Measurements from ENCODE around the gene GLIS1. TPM values are rescaled to one million over a fixed set of nuclear protein-coding genes. Genes with fewer than 3 reads are reported as not detected.

The GLIS1 gene
- total RNA-seq, 1 experiment from 2014 or later, result 0.28 TPM

DNA sequence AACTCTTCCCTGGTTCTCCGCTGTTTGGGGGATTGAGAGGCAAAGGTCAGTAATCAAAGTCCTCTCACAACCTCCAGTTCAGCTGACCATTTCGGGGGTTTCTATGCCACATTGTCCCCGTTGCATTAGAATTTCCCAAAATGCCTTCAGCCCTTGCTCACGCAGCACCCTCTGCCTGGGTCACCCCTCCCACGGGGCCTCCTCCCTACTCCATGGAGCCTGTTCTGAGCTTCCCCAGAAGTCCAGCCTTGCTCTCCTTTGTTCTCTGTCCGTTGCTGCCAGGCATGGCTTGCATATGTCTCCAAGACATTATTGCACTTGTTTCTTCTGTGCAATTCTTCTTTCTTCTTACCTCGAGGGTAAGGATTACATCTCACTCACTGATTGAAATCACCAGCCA is 263.3 kb downstream of the GLIS1 start:
- Histone ChIP-seq H2BK15ac (ENCODE audit: low read depth, low read length) (no peak overlapping the region), H3K27ac (ENCODE audit: insufficient read length, low read depth, low read length) (no peak overlapping the region), H4K20me1 (ENCODE audit: control insufficient read depth, insufficient read depth, insufficient read length) (no peaks in the 10 kb centered on the region), H2BK12ac (ENCODE audit: insufficient read length, low read depth, low read length) (no peak overlapping the region), H2BK120ac (ENCODE audit: low read depth, low read length, poor library complexity, severe bottlenecking) (no peak overlapping the region), H3K23me2 (ENCODE audit: insufficient read length, low read depth, low read length, poor library complexity, severe bottlenecking) (no peaks in the 10 kb centered on the region), H4K5ac (ENCODE audit: insufficient read length, low read depth, low read length) (no peak overlapping the region), H3K18ac (ENCODE audit: insufficient read length, low read depth, low read length) (no peak overlapping the region), H3K27me3 (ENCODE audit: insufficient read depth, low read length) (peaks cover 4% of the 10 kb centered on the region), H4K91ac (ENCODE audit: insufficient read length, low read depth, low read length) (no peak overlapping the region), H3K56ac (ENCODE audit: insufficient read length, low read depth, low read length) (no peak overlapping the region), H2AK5ac (ENCODE audit: insufficient read length, low read length) (no peak overlapping the region), H2BK20ac (ENCODE audit: low read depth, low read length, poor library complexity, severe bottlenecking) (no peak overlapping the region), H3K4me1 (ENCODE audit: insufficient read depth, low read length) (no peaks in the 10 kb centered on the region; the same call in 1 of the 2 replicates), H3T11ph (ENCODE audit: low read length) (no peak overlapping the region), H2AFZ (ENCODE audit: low read length) (no peak overlapping the region), H3K4ac (ENCODE audit: low read depth, low read length) (no peak overlapping the region), H3K9ac (ENCODE audit: extremely low read depth, insufficient read length, low read length) (no peak overlapping the region), H4K8ac (replicated peaks; ENCODE audit: insufficient read length, low read depth, low read length) (no peak overlapping the region), H3K14ac (ENCODE audit: insufficient read depth, low read length) (no peak overlapping the region), H3K4me2 (ENCODE audit: insufficient read depth, insufficient read length, low read length) (no peak overlapping the region), H3K79me1 (ENCODE audit: insufficient read depth, low read depth, low read length, poor library complexity, severe bottlenecking) (no peaks in the 10 kb centered on the region), H2BK5ac (ENCODE audit: insufficient read length, low read length) (no peak overlapping the region), H3K79me2 (ENCODE audit: insufficient read depth, low read length) (no peaks in the 10 kb centered on the region), H3K9me3 (ENCODE audit: control insufficient read depth, low read depth, low read length) (no peaks in the 10 kb centered on the region), H3K23ac (ENCODE audit: insufficient read length, low read depth, low read length) (no peak overlapping the region)
- no peak overlapping the region for H3K4me3 Mint-ChIP-seq
- H3K36me3 Mint-ChIP-seq (ENCODE audit: insufficient read depth in 1 of 3, low read depth in 3 of 3), result peaks cover 0 to 3% (median 0%) of the 10 kb centered on the region in 3 experiments; a peak in 1 of 7 replicates
- TF ChIP-seq CTCF (conservative IDR thresholded peaks at IDR 0.05), result no peak
- H3K27me3 Mint-ChIP-seq (ENCODE audit: low read depth), result peaks cover 33% of the 10 kb centered on the region
- WGBS (ENCODE audit: extremely low coverage, insufficient read length, low lambda C conversion rate), result no CpG with 5 or more reads among the region's 7 CpGs
- peaks cover 3% of the 10 kb centered on the region in 2 experiments; a peak in 1 of 5 replicates for H3K9me3 Mint-ChIP-seq
- no peak overlapping the region for H3K27ac Mint-ChIP-seq
- no peak for DNase-seq
- H3K4me1 Mint-ChIP-seq, result peaks cover 9 to 10% of the 10 kb centered on the region in 2 experiments
